C4-2B (cell line): ENCODE results near the gene MVD.

Experiments used
- ZFX ChIP-seq: fragments of 450-650 bp; IDR thresholded peaks from 2 replicates; pipeline ENCODE4 v1.6.1; 2017
- TF ChIP-seq, protein P1 (sequence below): fragments of 450-650 bp; conservative IDR thresholded peaks from 2 replicates; pipeline ENCODE4 v1.5.1; 2017; ENCODE audit warnings: mild to moderate bottlenecking

DNA sequence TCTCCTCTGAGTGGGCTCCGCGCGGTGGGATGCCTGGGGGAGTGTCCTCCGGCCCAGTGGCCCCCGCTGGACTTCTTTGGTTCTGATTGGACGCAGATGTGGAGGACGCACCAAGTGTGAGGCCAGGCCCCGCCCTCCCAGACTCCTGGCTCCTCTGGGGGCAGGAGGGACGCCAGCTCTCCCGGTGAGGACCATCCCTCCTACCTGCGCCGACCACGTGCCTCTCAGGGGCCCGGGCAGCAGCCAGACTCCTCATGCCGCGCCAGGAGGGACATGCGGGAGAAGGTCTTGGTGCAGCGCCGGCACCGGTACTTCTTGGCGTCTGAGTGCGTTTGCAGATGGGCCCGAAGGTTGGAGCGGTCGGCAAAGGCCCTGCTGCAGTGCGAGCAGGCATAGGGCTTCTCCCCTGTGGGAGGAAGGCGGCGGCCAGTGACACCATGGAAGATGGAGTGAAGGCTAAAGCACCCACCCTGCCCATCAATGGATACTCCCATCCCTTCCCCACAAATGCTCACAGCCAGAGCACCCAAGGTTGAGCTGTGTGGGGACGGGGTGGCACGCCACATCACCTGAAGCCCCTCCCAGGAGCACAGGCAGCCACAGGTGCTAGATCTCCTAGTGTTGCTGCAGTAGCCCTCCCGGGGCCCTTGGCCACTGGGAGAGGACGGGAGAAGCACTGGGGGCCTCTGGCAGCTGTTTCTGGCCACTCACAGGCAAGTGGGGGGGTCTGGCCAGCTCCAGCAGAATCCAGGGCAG is 15.5 kb upstream of the MVD start:
- TF ChIP-seq, protein P1, sequence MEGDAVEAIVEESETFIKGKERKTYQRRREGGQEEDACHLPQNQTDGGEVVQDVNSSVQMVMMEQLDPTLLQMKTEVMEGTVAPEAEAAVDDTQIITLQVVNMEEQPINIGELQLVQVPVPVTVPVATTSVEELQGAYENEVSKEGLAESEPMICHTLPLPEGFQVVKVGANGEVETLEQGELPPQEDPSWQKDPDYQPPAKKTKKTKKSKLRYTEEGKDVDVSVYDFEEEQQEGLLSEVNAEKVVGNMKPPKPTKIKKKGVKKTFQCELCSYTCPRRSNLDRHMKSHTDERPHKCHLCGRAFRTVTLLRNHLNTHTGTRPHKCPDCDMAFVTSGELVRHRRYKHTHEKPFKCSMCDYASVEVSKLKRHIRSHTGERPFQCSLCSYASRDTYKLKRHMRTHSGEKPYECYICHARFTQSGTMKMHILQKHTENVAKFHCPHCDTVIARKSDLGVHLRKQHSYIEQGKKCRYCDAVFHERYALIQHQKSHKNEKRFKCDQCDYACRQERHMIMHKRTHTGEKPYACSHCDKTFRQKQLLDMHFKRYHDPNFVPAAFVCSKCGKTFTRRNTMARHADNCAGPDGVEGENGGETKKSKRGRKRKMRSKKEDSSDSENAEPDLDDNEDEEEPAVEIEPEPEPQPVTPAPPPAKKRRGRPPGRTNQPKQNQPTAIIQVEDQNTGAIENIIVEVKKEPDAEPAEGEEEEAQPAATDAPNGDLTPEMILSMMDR: no peak
- no peak for TF ChIP-seq ZFX
